ENCODE measurements around the gene CTSE.

DNA sequence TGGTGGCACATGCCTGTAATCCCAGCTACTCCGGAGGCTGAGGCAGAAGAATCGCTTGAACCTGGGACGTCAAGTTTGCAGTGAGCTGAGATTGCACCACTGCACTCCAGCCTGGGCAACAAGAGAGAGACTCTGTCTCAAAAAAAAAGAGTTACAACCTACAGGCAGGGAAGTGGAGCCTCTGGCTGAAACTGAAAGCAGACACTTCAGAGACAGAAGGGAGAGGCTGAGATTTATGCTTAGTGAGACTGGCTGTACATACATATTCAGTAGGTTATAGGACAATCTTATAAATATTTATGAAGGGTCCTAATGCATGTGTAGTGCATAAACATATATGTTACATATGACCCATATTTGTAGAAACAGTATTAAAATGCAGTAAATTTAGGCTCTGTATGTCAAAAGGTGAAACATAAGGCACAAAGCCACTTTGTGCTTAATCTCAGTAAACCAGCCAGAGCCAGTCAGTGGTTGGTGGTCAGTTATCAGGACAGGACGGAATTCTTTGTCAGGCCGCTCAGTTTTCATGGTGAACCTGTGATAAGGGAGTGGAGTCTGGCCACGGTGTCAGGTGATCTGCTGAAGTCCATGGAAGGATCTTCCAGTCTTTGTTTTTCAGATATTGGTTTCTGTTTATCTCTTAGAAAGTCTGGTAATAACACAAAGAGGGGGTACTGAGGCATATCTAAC is 42.9 kb upstream of the CTSE start:
- TF ChIP-seq, protein P1, sequence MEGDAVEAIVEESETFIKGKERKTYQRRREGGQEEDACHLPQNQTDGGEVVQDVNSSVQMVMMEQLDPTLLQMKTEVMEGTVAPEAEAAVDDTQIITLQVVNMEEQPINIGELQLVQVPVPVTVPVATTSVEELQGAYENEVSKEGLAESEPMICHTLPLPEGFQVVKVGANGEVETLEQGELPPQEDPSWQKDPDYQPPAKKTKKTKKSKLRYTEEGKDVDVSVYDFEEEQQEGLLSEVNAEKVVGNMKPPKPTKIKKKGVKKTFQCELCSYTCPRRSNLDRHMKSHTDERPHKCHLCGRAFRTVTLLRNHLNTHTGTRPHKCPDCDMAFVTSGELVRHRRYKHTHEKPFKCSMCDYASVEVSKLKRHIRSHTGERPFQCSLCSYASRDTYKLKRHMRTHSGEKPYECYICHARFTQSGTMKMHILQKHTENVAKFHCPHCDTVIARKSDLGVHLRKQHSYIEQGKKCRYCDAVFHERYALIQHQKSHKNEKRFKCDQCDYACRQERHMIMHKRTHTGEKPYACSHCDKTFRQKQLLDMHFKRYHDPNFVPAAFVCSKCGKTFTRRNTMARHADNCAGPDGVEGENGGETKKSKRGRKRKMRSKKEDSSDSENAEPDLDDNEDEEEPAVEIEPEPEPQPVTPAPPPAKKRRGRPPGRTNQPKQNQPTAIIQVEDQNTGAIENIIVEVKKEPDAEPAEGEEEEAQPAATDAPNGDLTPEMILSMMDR (conservative IDR thresholded peaks at IDR 0.05; ENCODE audit: low read depth, low read length) = no peak
- TF ChIP-seq RFX5 (IDR thresholded peaks at IDR 0.05; ENCODE audit: low read depth, low read length) (no peak), RAD21 (IDR thresholded peaks at IDR 0.05; ENCODE audit: low read length) (no peak), POLR2A (IDR thresholded peaks at IDR 0.05; ENCODE audit: low read depth, low read length) (no peak), MAFK (IDR thresholded peaks at IDR 0.05; ENCODE audit: low read depth, low read length) (no peak)
- TF ChIP-seq, protein P2, sequence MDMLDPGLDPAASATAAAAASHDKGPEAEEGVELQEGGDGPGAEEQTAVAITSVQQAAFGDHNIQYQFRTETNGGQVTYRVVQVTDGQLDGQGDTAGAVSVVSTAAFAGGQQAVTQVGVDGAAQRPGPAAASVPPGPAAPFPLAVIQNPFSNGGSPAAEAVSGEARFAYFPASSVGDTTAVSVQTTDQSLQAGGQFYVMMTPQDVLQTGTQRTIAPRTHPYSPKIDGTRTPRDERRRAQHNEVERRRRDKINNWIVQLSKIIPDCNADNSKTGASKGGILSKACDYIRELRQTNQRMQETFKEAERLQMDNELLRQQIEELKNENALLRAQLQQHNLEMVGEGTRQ (IDR thresholded peaks at IDR 0.05; ENCODE audit: low read depth, low read length) = no peak
